MM.1S (cell line): ENCODE data around the gene SORL1.

ENCODE experiments used
- DNase-seq: peaks from one replicate; pipeline ENCODE4 v3.0.0-alpha.2; 2015
- H2AFZ ChIP-seq: fragments of 300-600 bp; sonication (generic); 2 replicates; pipeline ENCODE4 v1.6.0; 2016; ENCODE audit warnings: antibody characterized with exemption, low read length
- H3F3A ChIP-seq: fragments of 300-600 bp; sonication (generic); 2 replicates; pipeline ENCODE4 v1.6.1; 2016; ENCODE audit warnings: mild to moderate bottlenecking, antibody characterized with exemption, low read length, moderate library complexity, mixed read lengths; ENCODE audit not compliant: insufficient read depth
- H3K27ac ChIP-seq: fragments of 300-600 bp; sonication (generic); 2 replicates; pipeline ENCODE4 v1.5.1; 2016; ENCODE audit warnings: mild to moderate bottlenecking, low read length
- H3K27me3 ChIP-seq: fragments of 300-600 bp; sonication (generic); replicated peaks from 2 replicates; pipeline ENCODE4 v1.6.0; 2016; ENCODE audit warnings: low read length; ENCODE audit not compliant: insufficient read depth
- H3K36me3 ChIP-seq: fragments of 300-600 bp; sonication (generic); replicated peaks from 2 replicates; pipeline ENCODE4 v1.6.1; 2016; ENCODE audit warnings: mild to moderate bottlenecking, low read length, mixed read lengths; ENCODE audit not compliant: insufficient read depth
- H3K4me1 ChIP-seq: fragments of 300-600 bp; sonication (generic); 2 replicates; pipeline ENCODE4 v1.6.1; 2016; ENCODE audit warnings: low read length, mixed read lengths
- H3K4me2 ChIP-seq: fragments of 300-600 bp; sonication (generic); 2 replicates; pipeline ENCODE4 v1.6.0; 2016; ENCODE audit warnings: low read depth, low read length
- H3K4me3 ChIP-seq: fragments of 300-600 bp; sonication (generic); 2 replicates; pipeline ENCODE4 v1.5.1; 2016; ENCODE audit warnings: low read length, mixed read lengths
- H3K79me2 ChIP-seq: fragments of 300-600 bp; sonication (generic); 2 replicates; pipeline ENCODE4 v1.6.1; 2016; ENCODE audit warnings: mixed run types, low read length, mixed read lengths
- H3K9ac ChIP-seq: fragments of 300-600 bp; sonication (generic); 2 replicates; pipeline ENCODE4 v1.6.1; 2016; ENCODE audit warnings: low read length, mixed read lengths
- H3K9me2 ChIP-seq: fragments of 300-600 bp; sonication (generic); replicated peaks from 2 replicates; pipeline ENCODE4 v1.6.1; 2016; ENCODE audit warnings: mild to moderate bottlenecking, low read length, mixed read lengths; ENCODE audit not compliant: insufficient read depth
- H3K9me3 ChIP-seq: fragments of 300-600 bp; sonication (generic); replicated peaks from 2 replicates; pipeline ENCODE4 v1.6.1; 2016; ENCODE audit warnings: mild to moderate bottlenecking, low read length, mixed read lengths; ENCODE audit not compliant: insufficient read depth
- H4K20me1 ChIP-seq: fragments of 300-600 bp; sonication (generic); 2 replicates; pipeline ENCODE4 v1.6.1; 2016; ENCODE audit warnings: mild to moderate bottlenecking, low read length, moderate library complexity, mixed read lengths; ENCODE audit not compliant: insufficient read depth
- CTCF ChIP-seq: fragments of 300-600 bp; sonication (generic); IDR thresholded peaks from 2 replicates; pipeline ENCODE4 v1.5.1; 2016; ENCODE audit warnings: antibody characterized with exemption, low read length, mixed read lengths
- EZH2 ChIP-seq: fragments of 300-600 bp; sonication (generic); optimal IDR thresholded peaks from 2 replicates; pipeline ENCODE3; 2017; ENCODE audit warnings: low read depth, mild to moderate bottlenecking, antibody characterized with exemption, low read length, mixed read lengths
- EZH2phosphoT487 ChIP-seq: fragments of 300-600 bp; sonication (generic); IDR thresholded peaks from 2 replicates; pipeline ENCODE4 v1.6.1; 2018; ENCODE audit warnings: antibody characterized with exemption, low read length

The SORL1 gene

GRCh38 chr11:121452609-121453150 is 566 bp downstream of the SORL1 start, which contains the start of gene SORL1-AS1:
Gene SORL1-AS1, minus strand, starts transcription at chr11:121452967.
- no peaks in the 10 kb centered on the region for H3K36me3 ChIP-seq
- no peaks in the 10 kb centered on the region for H3K79me2 ChIP-seq
- DNase-seq, result no peak
- H3K4me1 ChIP-seq, result no peaks in the 10 kb centered on the region
- H3F3A ChIP-seq, result no peaks in the 10 kb centered on the region
- H3K27ac ChIP-seq, result no peak within 1 kb of the TSS
- H3K9ac ChIP-seq, result no peak within 1 kb of the TSS; the same call in 1 of the 2 replicates
- TF ChIP-seq EZH2phosphoT487 (no peak), CTCF (no peak), EZH2 (no peak)
- H3K9me3 ChIP-seq, result no peaks in the 10 kb centered on the region
- peak within 1 kb of the TSS; percentile 80 for H3K4me3 ChIP-seq
- peaks cover 14% of the 10 kb centered on the region for H3K27me3 ChIP-seq
- H4K20me1 ChIP-seq, result no peaks in the 10 kb centered on the region
- H3K9me2 ChIP-seq, result no peaks in the 10 kb centered on the region
- peak within 1 kb of the TSS; percentile 89 for H3K4me2 ChIP-seq
- H2AFZ ChIP-seq, result peak within 1 kb of the TSS; percentile 86

- Histone ChIP-seq H3K4me2 (no peak overlapping the region), H3K9me3 (no peaks in the 10 kb centered on the region), H3K9me2 (no peaks in the 10 kb centered on the region), H3K9ac (no peak overlapping the region), H3K4me1 (no peaks in the 10 kb centered on the region), H3K27ac (no peak overlapping the region), H3K79me2 (no peaks in the 10 kb centered on the region), H4K20me1 (no peaks in the 10 kb centered on the region), H2AFZ (no peak overlapping the region), H3F3A (no peaks in the 10 kb centered on the region), H3K36me3 (no peaks in the 10 kb centered on the region), H3K27me3 (peaks cover 14% of the 10 kb centered on the region), H3K4me3 (no peak overlapping the region)
- TF ChIP-seq EZH2phosphoT487 (no peak), EZH2 (no peak), CTCF (no peak)
- no peak for DNase-seq
These were observed 1.6 kb downstream of the SORL1 start for GRCh38 chr11:121453589-121454299.

- Histone ChIP-seq H3K36me3 (no peaks in the 10 kb centered on the region), H3K4me3 (no peak overlapping the region), H3K4me1 (no peaks in the 10 kb centered on the region), H3F3A (no peaks in the 10 kb centered on the region), H3K27me3 (peaks cover 14% of the 10 kb centered on the region), H3K4me2 (no peak overlapping the region), H2AFZ (no peak overlapping the region), H3K9me3 (no peaks in the 10 kb centered on the region), H3K9me2 (no peaks in the 10 kb centered on the region), H3K9ac (no peak overlapping the region), H4K20me1 (no peaks in the 10 kb centered on the region), H3K27ac (no peak overlapping the region), H3K79me2 (no peaks in the 10 kb centered on the region)
- TF ChIP-seq EZH2phosphoT487, result no peak
- TF ChIP-seq CTCF, result no peak
- TF ChIP-seq EZH2, result no peak
- no peak for DNase-seq
These were observed 3.0 kb downstream of the SORL1 start for GRCh38 chr11:121455115-121455514.
